Anterior cingulate cortex (tissue), 58 donors: ENCODE results near the gene OR4X2.
"Not testable (repeated sequence)": the region's sequence is repeated elsewhere in the genome, so short reads cannot be mapped to it uniquely, and the experiment has no call there.

Experiments
- DNase-seq, 58 donors: peaks; one replicate each; lab custom pipeline; 2025; lab: John Stamatoyannopoulos, UW

OR4X2 gene

GRCh38 chr11:48244804-48245203 lies at the start of gene OR4X2:
TSS of gene OR4X2 (plus strand) at chr11:48245104. CDS start at chr11:48245104, 0 bp downstream.
- no peak for DNase-seq

- DNase-seq: no peak
These were observed 37.0 kb upstream of the OR4X2 start for GRCh38 chr11:48207881-48208280.

- DNase-seq: no peak
These were observed 34.9 kb upstream of the OR4X2 start for GRCh38 chr11:48210052-48210451.

- no peak for DNase-seq
These were observed 28.4 kb upstream of the OR4X2 start, which contains the start of gene OR4B1 for GRCh38 chr11:48216510-48216909. TSS of gene OR4B1 (plus strand) at chr11:48216810. CDS start at chr11:48216810, 0 bp downstream.

GRCh38 chr11:48228761-48229160 lies 16.1 kb upstream of the OR4X2 start:
- DNase-seq: no peak

GRCh38 chr11:48230057-48230456 lies 14.8 kb upstream of the OR4X2 start:
- not testable (repeated sequence) for DNase-seq

- DNase-seq: no peak
These were observed 7.2 kb upstream of the OR4X2 start for GRCh38 chr11:48237727-48238126.

GRCh38 chr11:48242501-48242900 lies 2.4 kb upstream of the OR4X2 start:
- no peak for DNase-seq

- DNase-seq: no peak
These were observed 4.0 kb downstream of the OR4X2 start for GRCh38 chr11:48248902-48249301.

GRCh38 chr11:48261600-48261999 lies 16.7 kb downstream of the OR4X2 start:
- no peak for DNase-seq

- no peak for DNase-seq
These were observed 18.6 kb downstream of the OR4X2 start, which contains the start of gene OR4X1 for GRCh38 chr11:48263423-48263911. TSS of gene OR4X1 (plus strand) at chr11:48263861. CDS start at chr11:48263861, 0 bp downstream.

GRCh38 chr11:48270621-48271020 lies 25.7 kb downstream of the OR4X2 start:
- DNase-seq: no peak

GRCh38 chr11:48272606-48273005 lies 27.7 kb downstream of the OR4X2 start:
- DNase-seq: no peak
